ENCODE results near the gene ST8SIA2.

Gene ST8SIA2

GRCh38 chr15:92411256-92411655 lies 17.6 kb downstream of the ST8SIA2 start:
- no peak for DNase-seq (ENCODE audit: low read depth)
- H3K4me3 ChIP-seq (ENCODE audit: low read depth, low read length): no peak overlapping the region
- TF ChIP-seq CTCF (IDR thresholded peaks at IDR 0.05; ENCODE audit: insufficient read depth, low read depth, low read length, missing control alignments): no peak

DNA sequence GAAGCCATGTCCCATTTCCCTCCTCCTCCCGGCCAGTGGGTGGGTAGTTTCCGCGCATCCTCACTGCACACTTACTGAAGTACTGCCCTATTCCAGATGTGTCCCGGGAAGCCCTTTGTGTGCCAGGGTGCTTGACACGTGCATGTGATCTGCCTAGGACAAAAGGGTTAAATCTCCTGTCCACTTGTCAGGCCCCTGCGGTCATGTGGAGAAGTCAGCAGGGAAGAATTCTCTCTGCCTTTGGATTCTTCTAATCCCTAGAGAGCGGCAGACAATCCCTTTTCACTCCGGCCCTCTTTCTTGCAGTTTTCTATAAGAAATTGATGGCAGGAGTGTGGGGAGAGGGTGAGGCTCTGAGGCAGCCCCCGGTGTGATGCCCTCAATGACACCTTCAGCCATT lies 19.8 kb downstream of the ST8SIA2 start:
- no peak for TF ChIP-seq CTCF (IDR thresholded peaks at IDR 0.05; ENCODE audit: insufficient read depth, low read depth, low read length, missing control alignments)
- DNase-seq (ENCODE audit: low read depth): no peak
- H3K4me3 ChIP-seq (ENCODE audit: low read depth, low read length): no peak overlapping the region

GRCh38 chr15:92415639-92416297 lies 22.1 kb downstream of the ST8SIA2 start:
- no peak overlapping the region for H3K4me3 ChIP-seq (ENCODE audit: low read depth, low read length)
- TF ChIP-seq CTCF (IDR thresholded peaks at IDR 0.05; ENCODE audit: insufficient read depth, low read depth, low read length, missing control alignments): no peak
- no peak for DNase-seq (ENCODE audit: low read depth)

DNA sequence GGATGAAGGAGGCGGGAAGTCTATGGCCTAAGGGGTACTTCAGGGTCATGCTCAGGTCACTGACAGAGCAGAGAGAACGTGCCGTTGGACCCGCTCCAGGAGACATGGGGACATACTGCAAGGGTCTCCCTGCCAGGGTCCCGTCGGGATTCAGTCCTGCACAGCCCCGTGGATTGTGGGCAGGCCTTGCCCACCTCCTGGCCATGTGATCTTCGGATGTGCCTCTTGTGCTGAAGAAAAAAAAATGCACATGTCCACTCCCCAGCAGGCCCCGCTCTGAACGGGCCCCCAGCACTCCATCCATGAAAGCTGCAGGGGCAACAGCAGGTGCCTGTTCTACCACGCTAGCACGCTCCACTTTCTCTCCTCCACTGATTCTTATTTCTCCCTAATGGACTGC lies 22.9 kb downstream of the ST8SIA2 start:
- DNase-seq (ENCODE audit: low read depth): no peak
- H3K4me3 ChIP-seq (ENCODE audit: low read depth, low read length): no peak overlapping the region
- no peak for TF ChIP-seq CTCF (IDR thresholded peaks at IDR 0.05; ENCODE audit: insufficient read depth, low read depth, low read length, missing control alignments)

DNA sequence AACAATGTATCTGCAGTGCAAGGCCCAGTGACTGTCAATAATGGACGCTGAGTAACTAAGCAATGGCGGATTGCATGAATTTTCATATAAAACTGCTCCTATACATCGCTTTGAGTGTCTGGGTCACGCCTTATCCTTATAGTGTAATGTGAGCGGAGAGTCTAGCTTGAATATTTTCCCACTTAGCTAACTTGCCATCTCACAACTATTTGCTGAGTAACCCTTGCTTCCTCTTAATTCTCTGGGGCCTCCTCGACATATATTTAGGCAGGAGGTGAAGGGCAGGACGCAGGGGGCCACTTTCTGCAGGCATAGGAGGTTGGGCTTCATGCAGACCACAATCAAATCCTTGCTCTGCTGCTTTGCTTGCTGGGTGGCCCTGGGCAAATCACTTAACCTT lies 24.0 kb downstream of the ST8SIA2 start:
- H3K4me3 ChIP-seq (ENCODE audit: low read depth, low read length): no peak overlapping the region
- no peak for TF ChIP-seq CTCF (IDR thresholded peaks at IDR 0.05; ENCODE audit: insufficient read depth, low read depth, low read length, missing control alignments)
- DNase-seq (ENCODE audit: low read depth): no peak

GRCh38 chr15:92418864-92419263 lies 25.2 kb downstream of the ST8SIA2 start:
- TF ChIP-seq CTCF (IDR thresholded peaks at IDR 0.05; ENCODE audit: insufficient read depth, low read depth, low read length, missing control alignments): no peak
- no peak for DNase-seq (ENCODE audit: low read depth)
- H3K4me3 ChIP-seq (ENCODE audit: low read depth, low read length): no peak overlapping the region

- TF ChIP-seq CTCF (IDR thresholded peaks at IDR 0.05; ENCODE audit: insufficient read depth, low read depth, low read length, missing control alignments): no peak
- no peak for DNase-seq (ENCODE audit: low read depth)
- H3K4me3 ChIP-seq (ENCODE audit: low read depth, low read length): no peak overlapping the region
These were observed 28.3 kb downstream of the ST8SIA2 start for GRCh38 chr15:92421976-92422375.
